8988T (cell line): ENCODE data around the gene IL7R.
"Not testable (repeated sequence)": the region's sequence is repeated elsewhere in the genome, so short reads cannot be mapped to it uniquely, and the experiment has no call there.

ENCODE experiments used
- DNase-seq: peaks from one replicate; pipeline ENCODE4 v3.0.0; 2011

Gene IL7R

DNA sequence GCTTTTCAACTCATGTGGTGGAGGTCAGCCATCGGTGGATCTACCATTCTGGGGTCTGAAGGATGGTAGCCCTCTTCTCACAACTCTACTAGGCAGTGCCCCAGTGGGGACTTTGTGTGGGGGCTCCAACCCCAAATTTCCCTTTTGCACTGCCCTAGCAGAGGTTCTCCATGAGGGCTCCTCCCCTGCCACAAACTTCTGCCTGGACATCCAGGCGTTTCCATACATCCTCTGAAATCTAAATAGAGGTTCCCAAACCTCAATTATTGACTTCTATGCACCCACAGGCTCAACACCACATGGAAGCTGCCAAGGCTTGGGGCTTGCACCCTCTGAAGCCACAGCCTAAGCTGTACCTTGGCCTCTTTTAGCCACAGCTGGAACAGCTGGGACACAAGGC lies 11.2 kb upstream of the IL7R start:
- DNase-seq, result not testable (repeated sequence)

DNA sequence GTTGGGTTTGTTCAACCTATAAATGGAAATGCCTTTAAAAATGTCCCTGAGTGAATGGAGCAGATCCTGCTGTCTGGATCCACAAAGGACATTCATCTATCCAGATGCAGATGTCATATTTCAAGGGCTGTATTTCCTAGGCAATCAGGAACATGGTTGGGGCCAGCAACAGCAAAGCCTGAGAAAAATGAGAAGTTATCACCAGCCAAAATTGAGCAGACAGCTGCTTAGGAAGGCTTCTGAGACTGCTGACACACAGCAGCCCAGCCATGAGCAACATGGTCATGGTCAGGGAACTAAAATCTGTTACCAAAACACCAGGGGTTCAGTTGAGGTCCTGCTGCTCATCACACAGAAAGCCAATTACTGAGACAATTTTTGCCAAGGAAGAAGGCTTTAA lies 9.2 kb upstream of the IL7R start:
- no peak for DNase-seq

DNA sequence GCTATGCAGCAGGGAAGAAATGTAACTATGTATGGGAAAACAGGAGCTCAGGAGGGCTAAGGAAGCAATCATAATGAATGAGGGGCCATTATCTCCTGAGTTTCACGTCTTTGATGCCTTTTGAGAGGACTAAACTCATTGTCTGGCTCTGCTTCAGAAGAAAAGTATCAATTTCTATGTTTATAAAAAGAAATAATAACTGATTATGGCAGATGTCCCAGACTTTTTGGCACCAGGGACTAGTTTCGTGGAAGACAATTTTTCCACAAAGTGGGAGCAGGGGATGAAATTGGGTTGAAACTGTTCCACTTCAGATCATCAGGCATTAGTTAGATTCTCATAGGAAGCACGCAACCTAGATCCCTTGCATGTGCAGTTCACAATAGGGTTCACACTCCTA lies 8.7 kb upstream of the IL7R start:
- DNase-seq, result no peak

DNA sequence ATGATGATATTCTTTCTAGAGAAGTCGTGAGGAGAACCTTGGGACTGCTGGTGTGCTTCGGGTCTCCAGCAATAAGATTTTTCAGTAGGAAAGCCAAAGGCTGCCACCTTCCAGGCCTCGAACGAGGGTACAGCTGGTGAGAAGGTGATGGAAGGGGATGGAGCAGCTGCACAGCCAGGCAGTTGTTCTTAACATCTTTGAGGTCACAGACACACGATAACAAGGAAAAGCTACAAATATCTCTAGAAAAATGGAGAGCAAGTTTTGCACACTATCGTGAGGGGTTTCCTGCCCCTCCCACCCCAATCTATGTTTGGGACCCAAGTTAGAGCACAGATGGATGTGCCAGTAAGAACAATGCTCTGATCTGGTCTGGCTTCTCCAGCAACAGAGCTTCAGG lies 6.8 kb upstream of the IL7R start:
- DNase-seq, result no peak

DNA sequence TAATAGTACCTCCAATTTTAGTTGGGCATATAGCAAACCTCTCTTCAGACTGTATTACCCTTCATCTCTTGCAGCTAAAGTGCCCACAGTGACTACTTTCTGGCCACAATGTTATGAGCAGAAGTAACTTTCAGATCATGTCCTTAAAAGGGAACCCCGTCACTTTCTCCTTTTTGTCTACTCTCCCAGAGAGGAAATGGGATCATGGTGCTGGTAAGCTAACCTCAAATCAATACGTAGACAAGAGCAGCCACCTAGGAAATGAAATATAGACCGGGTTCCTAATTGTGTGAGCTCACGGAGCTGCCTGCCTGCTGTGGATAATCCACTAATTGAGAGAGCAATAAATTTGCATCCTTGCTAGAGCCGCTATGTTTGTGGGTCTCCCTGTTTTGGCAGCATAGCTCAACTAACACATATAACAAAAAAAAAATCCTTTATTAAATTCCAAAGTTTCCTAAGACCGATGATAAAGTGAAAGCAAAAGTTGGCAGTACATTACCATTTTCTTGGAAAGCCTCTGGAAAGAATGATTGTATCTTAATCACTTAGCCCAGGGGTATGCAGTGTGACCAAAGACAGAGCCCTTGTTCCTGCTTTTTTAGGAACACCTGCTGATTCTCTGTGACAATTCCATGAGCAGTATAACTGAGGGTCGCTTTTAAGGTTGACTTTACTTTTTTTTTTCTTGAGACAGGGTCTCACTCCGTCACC lies 5.6 kb upstream of the IL7R start:
- DNase-seq, result no peak

DNA sequence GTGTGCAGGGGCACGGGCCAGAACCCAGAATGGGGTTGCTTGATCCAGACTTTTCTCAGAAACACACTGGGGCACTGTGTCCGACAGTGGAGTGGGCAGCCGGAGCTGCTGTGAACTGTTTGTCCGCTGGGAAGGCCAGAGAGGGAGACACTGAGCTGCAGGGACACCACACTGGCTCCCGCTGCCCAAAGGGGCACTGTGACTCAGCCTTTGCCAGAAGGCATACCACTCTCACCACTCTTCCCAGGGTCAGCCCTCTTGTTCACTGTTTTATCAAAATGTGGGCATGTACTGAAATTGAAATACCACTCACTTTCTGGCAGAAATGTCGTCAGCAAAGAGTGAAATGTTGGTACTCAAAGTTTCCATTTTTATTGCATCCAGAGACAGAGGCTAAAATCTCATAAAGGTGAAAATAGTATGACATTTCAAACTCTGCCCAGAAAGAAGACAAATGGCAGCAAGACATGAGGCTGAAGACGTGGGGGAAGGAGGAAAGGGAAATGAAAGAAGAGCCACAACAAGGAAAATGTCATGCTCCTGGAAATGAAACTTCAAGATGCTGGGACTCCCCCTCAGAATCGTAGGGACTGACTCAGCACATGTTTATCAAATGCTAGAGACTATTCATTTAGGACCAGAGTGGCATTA lies 4.5 kb upstream of the IL7R start:
- DNase-seq, result no peak

DNA sequence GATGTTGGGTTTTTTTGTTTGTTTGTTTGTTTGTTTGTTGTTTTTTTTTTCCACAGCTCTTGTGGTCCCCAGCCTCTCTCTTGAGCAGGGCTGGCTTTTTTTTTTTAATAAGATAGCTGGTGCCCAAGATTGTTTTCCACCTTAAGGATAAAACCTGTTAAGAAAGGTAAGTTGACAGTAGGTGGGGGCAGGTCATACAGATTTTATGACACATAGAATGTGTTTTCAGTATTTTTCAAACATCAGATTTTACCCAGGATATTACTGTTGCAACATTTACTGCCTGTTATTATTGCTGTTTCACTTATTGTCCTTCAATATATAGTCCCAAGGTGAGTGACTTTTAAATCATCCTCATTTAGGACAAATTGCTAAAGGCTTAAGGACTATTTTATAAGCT lies 3.9 kb upstream of the IL7R start:
- DNase-seq, result no peak

DNA sequence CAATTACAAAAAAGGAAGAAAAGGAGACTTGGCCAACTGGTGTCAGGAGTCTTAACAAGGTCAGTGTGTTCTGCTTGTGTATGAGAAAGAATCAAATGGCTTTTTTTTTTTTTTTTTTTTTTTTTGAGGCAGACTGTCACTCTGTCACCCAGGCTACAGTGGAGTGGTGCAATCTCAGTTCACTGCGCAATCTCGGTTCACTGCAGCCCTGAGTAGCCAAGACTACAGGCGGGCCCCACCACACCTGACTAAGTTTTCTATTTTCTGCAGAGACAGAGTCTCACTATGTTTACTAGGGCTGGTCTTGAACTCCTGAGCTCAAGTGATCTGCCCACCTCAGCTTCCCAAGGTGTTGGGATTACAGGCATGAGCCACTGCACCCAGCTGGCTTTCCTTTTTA lies 3.1 kb upstream of the IL7R start:
- no peak for DNase-seq

DNA sequence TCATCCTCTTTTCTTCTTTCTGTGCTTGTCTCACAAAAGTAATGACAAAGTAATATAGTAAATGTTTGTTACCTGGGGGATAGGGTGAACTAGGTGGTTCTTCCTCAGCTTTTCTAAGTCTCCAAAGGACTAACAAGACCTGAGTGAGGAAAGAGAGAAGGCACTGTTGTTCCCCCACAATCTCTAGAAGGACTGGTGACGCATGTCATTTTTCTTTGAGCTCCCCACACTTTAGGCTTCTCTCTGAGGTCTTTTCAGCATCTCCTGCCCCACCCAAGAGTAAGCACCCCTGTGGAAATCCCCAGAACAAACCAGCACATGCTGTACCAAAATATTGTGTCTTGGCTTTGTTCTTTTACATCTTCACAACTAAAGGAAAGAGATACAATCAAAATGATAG lies 2.4 kb upstream of the IL7R start:
- no peak for DNase-seq

DNA sequence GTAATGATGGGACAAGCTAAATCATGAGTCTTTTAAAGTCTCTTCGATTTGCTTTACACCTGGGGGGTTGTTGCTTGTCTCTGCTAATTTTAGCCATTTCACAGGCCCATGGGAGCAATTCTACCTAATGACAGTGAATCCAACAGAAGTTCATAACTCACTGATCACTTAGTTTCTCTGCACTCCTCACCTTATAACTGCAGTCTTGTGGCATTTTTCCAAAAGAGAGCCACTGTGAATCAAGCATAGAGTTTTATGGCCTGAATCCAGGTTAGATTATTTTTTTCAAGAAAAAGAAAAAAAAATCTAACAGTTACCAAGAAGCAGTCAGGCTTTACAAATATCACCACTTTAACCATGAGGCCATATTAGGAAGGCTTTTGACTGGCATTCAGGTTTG lies 1.5 kb upstream of the IL7R start:
- DNase-seq, result no peak

DNA sequence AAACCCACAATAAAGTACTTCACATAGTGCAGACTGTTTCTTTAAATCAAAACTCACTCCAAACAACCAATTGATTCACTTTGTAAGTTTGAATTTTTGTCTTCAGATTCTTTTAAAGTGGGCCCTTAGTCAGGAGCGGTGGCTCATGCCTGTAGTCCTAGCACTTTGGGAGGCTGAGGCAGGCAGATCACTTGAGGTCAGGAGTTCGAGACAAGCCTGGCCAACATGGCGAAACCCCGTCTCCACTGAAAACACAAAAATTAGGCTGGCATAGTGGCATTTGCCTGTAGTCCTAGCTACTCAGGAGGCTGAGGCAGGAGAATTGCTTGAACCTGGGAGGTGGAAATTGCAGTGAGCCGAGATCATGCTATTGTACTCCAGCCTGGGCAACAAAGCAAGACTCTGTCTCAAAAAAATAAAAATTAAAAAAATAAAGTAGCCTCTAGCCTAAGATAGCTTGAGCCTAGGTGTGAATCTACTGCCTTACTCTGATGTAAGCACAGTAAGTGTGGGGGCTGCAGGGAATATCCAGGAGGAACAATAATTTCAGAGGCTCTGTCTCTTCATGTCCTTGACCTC lies 416 bp upstream of the IL7R start:
- not testable (repeated sequence) for DNase-seq

DNA sequence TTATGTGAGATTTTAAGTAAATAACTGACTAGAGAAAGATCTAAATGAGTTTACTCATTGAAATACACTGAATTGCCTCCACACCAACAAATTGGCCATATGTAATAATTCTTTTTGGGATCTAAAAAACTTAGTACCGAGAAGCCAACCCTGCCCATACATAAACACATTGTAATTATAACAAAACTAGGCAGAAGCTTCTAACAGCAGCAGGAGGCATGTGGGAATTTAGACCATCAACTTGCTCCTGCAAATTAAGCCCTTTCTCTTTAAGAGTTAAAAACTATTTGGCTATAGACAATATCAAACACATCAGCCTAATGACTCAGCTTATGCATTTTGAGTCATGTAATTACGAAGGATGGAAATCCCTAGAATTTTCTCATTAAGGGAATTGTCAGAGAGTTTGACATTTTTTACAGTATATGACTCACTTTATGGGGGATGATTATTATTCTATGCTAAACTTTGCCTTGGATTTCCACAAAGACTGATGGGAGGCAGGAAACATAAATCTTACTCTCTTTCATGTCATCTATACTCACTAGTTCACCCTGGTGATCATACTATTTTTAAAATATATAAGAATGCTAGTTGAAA lies 1.0 kb downstream of the IL7R start:
- no peak for DNase-seq

DNA sequence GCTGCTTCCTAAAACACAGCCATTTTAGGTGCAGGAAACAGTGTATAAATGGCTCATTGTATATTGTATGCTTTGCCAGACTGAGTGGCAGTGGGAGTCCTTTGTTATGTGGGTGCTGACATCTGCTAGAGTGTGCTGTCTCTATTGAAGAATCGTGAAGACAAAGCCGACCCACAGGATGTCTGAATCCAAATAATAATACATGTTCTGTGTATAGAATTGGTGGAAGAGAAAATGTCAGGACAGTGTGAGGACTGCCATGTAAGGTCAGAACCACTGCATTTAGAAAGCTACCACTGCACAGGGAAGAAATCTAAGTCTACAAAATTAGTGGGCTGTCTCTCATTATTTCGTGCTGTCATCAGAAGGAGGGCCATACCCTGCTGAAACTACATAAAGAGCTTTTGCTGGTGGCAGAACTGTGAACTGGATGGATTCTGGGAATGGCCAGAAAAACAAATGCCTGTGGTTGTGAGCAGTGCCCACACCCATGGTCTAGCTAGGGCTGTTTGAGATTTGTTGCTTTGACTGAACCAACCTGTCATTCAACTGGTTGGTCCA lies 2.5 kb downstream of the IL7R start:
- no peak for DNase-seq

DNA sequence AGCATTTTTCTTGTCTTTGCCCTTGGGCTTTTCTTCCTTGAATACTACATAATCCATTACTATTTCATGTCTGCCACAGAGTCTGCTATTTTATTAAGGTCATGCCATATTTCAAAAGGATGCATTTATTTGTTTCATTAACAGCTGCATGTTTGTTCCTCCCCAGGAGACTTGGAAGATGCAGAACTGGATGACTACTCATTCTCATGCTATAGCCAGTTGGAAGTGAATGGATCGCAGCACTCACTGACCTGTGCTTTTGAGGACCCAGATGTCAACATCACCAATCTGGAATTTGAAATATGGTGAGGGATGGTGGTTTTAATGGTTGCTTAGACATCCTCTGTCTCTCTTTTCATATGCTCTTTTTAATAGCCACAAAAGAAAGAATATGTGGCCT lies 4.0 kb downstream of the IL7R start:
- DNase-seq, result no peak

DNA sequence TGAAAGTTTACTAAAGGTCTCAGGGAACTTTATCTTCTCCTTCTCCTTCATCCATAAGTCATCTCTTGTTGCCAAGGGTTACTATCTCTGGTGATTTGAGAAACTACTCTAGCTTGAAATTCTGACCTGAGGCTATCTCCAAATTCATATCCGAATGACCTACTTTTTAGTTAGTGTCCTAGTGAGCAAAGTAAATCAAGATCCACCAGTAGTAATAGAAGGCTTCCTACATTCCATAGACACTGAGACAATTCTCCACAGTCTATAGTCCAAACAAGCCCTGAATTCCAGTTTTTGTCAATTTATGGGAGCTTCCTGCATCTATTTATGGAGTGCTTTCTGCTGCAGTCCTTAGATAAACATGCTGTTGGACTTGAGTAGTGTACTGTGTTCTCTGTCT lies 5.0 kb downstream of the IL7R start:
- DNase-seq, result no peak

DNA sequence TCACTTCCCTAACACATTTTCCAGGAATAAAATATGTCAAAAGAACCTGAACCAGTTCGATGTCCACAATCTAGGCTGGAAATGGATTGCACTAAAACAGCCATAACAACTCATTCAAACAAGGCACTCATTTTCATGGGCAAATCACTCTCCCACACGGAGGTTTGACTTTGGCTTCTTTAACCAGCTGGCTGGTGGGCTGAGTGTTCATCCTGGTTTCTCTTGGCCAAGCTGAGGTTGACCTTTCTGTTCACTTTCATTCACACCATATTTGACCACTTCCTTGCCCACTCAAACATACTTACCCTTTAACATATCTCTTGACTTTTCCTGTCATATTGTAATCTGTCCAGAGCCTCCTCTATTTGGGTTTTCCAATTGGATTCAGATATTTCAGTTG lies 5.4 kb downstream of the IL7R start:
- DNase-seq, result no peak

DNA sequence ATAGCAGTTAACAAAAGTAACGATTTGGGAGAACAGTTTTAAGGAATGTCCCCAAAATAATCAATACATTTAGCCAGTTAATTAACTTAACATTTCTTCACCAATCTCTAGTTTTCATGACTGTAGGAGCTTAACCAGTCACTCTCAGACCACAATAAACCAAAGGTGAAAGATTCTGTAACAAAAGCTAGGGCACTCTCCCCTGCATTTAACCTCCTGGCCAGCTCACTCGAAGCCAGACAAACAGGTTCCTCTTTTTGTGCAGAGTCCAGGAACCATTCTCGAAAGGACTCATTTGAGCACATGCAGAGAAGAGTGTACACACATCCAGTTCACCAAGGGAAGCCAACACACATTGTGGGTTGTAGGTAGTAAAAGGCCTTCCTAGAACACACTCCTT lies 6.5 kb downstream of the IL7R start:
- DNase-seq, result no peak

DNA sequence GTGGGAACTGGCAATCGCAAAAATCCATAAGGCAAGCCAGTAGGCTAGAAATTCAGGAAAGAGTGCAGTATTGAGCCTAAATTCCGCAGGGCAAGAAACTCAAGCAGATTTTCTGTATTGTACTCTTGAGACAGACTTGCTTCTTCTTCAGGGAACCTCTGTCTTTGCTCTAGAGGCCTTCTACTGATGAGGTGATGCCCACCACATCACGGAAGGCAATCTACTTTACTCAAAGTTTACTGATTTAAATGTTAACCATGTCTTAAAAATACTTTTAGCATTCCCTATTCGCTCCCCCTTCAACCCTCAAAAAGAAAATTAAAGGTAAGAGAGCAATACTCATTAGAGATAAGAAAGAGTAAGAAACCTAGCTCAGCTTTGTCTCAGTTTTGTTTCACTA lies 11.3 kb downstream of the IL7R start:
- DNase-seq, result no peak

DNA sequence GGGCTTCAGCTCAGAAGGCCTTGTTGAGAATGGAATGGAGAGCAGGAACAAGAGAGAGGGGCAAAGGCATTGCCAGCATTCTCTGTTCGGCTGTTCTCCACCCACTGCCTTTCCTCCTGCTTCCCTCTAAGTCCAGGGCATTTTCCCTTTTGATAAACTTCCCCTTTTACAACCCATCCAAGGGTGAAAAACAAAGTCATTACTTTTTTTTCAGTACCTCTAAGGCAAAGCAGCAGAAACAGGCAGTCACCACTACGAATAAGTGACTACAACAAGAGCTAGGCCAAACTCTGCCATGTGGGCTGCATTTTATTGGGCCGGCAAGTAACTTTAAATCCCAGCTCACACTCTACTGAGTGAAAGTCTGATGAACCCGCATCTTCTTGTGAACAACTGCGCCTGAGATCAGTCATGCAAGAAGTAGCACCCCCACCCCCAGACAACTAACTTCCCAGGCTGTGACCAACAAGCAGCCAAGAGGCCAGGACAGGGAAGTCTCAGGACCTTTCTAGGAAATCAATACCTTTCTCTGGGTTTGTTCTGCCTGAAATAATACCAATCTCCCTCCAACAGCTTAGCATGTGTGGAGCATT lies 13.1 kb downstream of the IL7R start:
- no peak for DNase-seq

DNA sequence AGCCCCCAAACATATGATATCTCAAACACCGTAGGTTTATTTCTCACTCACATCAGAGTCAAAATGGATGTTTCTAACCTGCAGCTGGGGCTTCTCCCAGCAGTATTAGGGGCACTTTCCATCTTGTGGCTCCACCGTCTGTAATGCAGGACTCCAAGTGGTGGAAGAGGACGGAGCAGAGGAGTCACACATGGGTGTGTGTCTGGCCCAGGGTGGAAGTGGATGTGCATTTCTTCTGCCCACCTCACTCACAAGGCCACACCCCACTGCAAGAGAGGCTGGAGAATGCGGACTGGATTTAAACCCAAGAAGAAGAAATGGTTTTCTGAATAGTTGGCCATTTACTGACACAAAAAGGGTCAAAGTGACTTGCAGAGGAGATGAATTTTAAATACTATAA lies 13.9 kb downstream of the IL7R start:
- no peak for DNase-seq

DNA sequence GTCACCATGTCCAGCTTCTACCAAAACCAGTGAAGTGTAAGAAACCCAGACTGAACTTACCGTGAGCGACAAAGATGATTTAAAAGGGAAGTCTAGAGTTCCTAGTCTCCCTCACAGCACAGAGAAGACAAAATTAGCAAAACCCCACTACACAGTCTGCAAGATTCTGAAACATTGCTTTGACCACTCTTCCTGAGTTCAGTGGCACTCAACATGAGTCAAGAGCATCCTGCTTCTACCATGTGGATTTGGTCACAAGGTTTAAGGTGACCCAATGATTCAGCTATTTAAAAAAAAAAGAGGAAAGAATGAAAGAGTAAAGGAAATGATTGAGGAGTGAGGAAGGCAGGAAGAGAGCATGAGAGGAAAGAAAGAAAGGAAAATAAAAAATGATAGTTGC lies 19.8 kb downstream of the IL7R start:
- DNase-seq, result no peak

DNA sequence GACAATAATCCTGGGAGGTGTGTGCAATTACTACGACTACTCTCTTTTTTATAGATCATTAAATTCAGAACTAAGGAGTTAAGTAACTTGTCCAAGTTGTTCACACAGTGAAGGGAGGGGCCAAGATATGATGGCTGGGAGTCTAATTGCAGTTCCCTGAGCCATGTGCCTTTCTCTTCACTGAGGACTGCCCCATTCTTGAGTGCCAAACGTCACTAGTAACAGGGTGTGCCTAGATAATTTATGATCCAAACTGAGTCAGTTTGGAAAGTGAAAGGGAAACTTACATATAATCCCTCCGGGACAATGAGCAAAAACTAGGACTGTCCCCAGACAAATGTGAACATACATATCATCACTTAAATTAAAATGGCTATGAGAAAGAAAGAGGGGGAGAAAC lies 20.2 kb downstream of the IL7R start:
- no peak for DNase-seq

DNA sequence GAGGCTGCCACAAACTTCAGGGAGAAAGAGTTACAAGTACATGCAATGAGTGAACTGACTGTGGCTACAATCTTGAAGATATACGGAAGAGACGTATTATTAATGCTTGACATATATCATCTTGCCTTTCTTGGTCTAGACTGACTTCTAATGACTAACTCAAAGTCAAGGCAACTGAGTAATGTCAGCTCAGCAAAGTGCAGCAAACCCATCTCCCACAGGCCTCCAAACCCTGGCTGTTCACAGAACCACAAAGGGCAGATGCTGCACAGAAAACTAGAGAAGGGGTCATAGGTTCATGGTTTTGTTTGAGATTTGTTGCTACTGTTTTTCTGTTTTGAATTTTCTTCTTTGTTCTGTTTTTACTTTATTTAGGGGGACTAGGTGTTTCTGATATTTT lies 21.0 kb downstream of the IL7R start:
- no peak for DNase-seq

DNA sequence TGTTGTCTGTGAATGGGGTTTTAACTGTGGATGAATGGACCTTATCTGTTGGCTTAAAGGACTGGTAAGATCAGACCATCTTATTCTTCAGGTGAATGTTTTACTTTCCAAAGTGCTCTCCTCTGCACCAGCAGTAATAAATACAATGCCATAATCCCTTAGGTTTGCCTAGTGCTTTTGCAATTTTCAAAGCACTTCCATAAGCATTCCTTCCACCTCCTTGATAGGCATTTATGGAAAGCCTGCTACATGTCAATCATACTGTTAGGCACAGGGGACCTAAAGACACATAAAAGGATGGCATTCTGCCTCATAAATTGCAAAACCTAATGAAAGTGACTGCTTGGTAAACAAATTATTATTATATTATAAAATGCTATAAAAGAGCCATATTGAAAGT lies 21.4 kb downstream of the IL7R start:
- DNase-seq, result no peak
